ENCODE measurements around the gene ACOT7. TPM values are rescaled to one million over a fixed set of nuclear protein-coding genes. Genes with fewer than 3 reads are reported as not detected.

The ACOT7 gene
- 10.6 and 42.9 TPM in 2 replicates for total RNA-seq

DNA sequence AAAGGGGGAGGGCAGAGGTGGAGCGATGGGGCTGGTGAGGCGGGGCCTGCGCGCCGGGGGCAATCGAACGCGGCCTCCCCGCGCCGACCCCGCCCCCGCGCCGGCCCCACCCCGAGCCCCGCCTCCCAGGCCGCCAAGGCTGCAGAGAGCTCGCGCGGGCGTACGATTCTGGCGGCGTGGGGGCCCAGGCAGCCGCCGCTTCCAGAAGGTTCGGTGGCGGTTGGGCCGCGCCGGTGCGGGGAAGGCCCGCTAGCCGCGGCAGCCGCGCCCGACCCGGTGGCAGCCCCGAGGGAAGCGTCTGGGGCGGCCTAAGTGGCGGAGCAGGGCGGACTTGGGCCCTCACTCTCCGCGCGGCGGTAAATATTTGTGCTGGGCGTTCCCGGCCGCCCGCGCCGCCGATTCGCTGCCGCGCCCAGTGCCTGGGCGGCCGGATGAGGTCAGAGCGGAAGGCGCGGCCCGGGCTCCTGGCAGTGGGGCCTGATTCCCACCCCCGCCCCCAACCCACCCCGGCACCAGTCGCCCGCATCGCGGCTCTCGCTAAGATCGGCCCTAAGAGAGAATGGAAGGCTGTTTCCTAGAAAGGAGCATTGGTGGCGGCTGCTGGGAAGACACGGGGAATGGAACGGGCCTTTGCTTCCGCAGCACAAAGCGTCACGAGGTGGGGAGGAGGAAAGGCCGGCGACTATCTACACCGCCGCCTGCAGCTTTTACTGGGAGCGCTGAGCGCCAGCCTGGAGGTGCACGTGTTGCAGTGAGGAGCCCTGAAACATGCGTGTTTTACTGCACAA, at the start of gene ACOT7:
Gene ACOT7, minus strand, starts transcription at position 368 of the 788 bp plus-strand sequence. CDS start 368 bp downstream, outside the sequence.

DNA sequence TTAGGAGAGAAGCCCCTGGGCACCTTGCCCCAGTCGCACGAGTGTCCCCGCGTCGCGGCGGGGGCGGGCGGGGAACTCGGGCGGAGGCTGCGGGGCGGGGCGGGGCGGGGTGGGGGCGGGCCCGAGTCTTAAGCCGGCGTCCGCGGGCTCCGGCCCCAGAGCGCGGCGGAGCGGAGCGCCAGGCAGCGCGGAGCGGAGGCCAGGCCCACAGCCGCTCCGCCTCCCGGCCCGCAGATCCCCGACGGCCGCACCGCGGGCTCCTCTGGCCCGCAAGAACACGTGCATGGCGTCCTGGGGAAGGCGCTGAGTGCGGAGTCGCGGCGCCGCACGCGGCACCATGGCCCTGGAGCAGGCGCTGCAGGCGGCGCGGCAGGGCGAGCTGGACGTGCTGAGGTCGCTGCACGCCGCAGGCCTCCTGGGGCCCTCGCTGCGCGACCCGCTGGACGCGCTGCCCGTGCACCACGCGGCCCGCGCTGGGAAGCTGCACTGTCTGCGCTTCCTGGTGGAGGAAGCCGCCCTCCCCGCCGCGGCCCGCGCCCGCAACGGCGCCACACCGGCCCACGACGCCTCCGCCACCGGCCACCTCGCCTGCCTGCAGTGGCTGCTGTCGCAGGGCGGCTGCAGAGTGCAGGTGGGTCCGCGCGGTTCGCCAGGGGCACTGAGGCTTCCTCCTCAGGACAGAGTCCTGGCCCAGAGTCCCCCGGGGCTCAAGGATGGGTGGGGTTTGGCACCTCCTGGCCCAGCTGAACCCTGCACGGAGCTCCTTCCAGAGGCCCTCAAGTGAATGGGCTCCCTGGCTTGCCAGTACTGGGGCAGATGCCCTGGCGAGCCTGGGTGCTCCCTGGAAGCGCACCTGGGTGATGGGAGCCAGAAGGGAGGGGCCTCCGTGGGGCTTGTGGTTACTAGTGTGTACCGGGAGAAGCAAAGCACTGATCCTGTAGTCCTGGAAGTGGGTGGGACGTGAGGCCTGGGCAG, 31.3 kb upstream of the ACOT7 start, which contains the start of gene ESPN:
Gene ESPN, plus strand, starts transcription at position 158 of the 975 bp plus-strand sequence. Its CDS starts 180 bp downstream, at position 338.

DNA sequence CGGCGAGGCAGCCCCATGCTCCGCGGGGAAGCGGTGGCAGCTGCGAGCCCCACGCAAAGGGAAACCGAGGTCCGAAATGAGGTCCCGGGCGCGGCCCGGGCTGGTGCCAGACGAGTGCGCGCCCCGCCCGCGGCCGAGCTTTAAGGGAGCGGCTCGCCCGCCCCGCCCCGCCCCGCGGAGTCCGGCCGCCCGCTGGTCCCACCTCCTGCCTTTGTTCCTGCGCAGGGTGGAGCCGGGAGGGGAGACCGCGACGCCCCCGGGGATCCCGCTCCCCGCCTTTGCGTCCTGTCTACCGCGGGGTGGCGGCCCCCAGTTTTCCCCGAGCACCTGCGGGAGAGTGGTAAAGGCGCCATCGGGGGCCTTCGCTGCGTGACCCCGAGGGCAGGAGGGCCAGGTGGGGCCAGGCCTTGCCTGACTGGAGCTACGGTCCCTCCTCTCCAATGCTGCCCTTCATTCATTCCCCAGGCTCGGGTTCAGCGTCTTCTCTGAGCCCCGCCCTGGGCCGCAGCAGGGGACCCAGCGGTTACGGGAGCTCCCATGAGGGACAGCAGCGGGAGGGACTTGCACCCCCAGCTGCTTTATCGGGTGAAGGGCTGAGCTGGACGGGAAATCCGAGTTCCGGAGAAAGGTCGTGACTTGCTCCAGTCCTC, 26.4 kb upstream of the ACOT7 start, which contains the start of gene HES2:
Gene HES2, minus strand, starts transcription at position 116 of the 650 bp plus-strand sequence. Its CDS starts 99 bp downstream, at position 17.

GRCh38 chr1:6260961-6261614, 132.5 kb downstream of the ACOT7 start, which contains the start of gene GPR153:
TSS of gene GPR153 (minus strand) at chr1:6261098. CDS start at chr1:6254905, 6,193 bp downstream.

GRCh38 chr1:6243993-6244392, 149.6 kb downstream of the ACOT7 start, which contains the start of gene HES3:
TSS of gene HES3 (plus strand) at chr1:6244179. CDS start at chr1:6244366, 187 bp downstream.

Small RNA genes within 50 kb of the gene (small RNA-seq; reads per million reads assigned to genes)
- not detected for gene MIR4252

Other genes starting within 250 kb of the ACOT7 start
- gene CHD5, start 213.4 kb downstream of the ACOT7 start, total RNA-seq: under 0.01 TPM in 1 of 2 replicates, not detected in the other
- gene RPL22, start 194.2 kb downstream of the ACOT7 start, total RNA-seq: 66.9 and 120 TPM in 2 replicates
- gene RNF207, start 187.6 kb downstream of the ACOT7 start, total RNA-seq: 13.6 and 26.7 TPM in 2 replicates
- 29.1 and 57.9 TPM in 2 replicates for gene ICMT, start 157.8 kb downstream of the ACOT7 start, total RNA-seq
- not detected in 2 replicates for gene HES3, start 149.6 kb downstream of the ACOT7 start, total RNA-seq
- gene GPR153, start 132.7 kb downstream of the ACOT7 start, total RNA-seq: 0.87 and 2.0 TPM in 2 replicates
- gene HES2, start 26.2 kb upstream of the ACOT7 start, total RNA-seq: 4.3 and 9.0 TPM in 2 replicates
- gene ESPN, start 31.0 kb upstream of the ACOT7 start, total RNA-seq: under 0.01 TPM in 1 of 2 replicates, not detected in the other
- gene TNFRSF25, start 72.4 kb upstream of the ACOT7 start, total RNA-seq: 2.9 and 13.3 TPM in 2 replicates
- 14.2 and 22.8 TPM in 2 replicates for gene PLEKHG5, start 97.9 kb upstream of the ACOT7 start, total RNA-seq
- gene NOL9, start 160.7 kb upstream of the ACOT7 start, total RNA-seq: 21.6 and 31.7 TPM in 2 replicates
- gene TAS1R1, start 161.5 kb upstream of the ACOT7 start, total RNA-seq: under 0.01 TPM in 1 of 2 replicates, not detected in the other
- gene ZBTB48, start 186.2 kb upstream of the ACOT7 start, total RNA-seq: 20.3 and 20.8 TPM in 2 replicates
- gene KLHL21, start 209.1 kb upstream of the ACOT7 start, total RNA-seq: 34.2 and 41.5 TPM in 2 replicates
- 19.3 and 23.6 TPM in 2 replicates for gene PHF13, start 220.0 kb upstream of the ACOT7 start, total RNA-seq
- gene THAP3, start 231.1 kb upstream of the ACOT7 start, total RNA-seq: 11.8 and 18.5 TPM in 2 replicates

Measured in placental epithelial cell (primary cell).